Gastrocnemius medialis (tissue), 4 donors: Measurements from ENCODE around the gene LDLRAD3. TPM values are rescaled to one million over a fixed set of nuclear protein-coding genes. Genes with fewer than 3 reads are reported as not detected.

Experiments
- ATAC-seq, 2 donors: fragments of 150-250 bp; one replicate each; pipeline ENCODE4 v1.9.1; 2016
- DNase-seq, 2 donors: peaks; one replicate each; pipeline ENCODE4 v3.0.0-alpha.2; 2019
- H3K27ac ChIP-seq, 4 donors: fragments of 200-600 bp; sonication (generic); 1 replicate in 1 of 4; 2 replicates in 3 of 4; pipeline ENCODE4 v1.5.1; 2016 to 2018; ENCODE audit warnings: mild to moderate bottlenecking in 2 of 4, moderate library complexity in 1 of 4
- H3K27me3 ChIP-seq, 3 donors: fragments of 200-600 bp; sonication (generic) in 2 of 3; 1 replicate in 1 of 3; 2 replicates in 2 of 3; pipeline versions ENCODE4 v1.5.1 to v1.6.0; 2016 to 2019; ENCODE audit warnings: mild to moderate bottlenecking in 1 of 3, moderate library complexity in 1 of 3
- H3K36me3 ChIP-seq, 2 donors: fragments of 200-600 bp; sonication (generic) in 1 of 2; one replicate each; pipeline ENCODE4 v1.5.1; 2017 to 2018
- H3K4me1 ChIP-seq, 2 donors: fragments of 200-600 bp; sonication (generic) in 1 of 2; one replicate each; pipeline ENCODE4 v1.5.1; 2016 to 2017; ENCODE audit warnings: mild to moderate bottlenecking in 2 of 2
- H3K4me3 ChIP-seq, 4 donors: fragments of 200-600 bp; sonication (generic) in 3 of 4; 1 replicate in 1 of 4; 2 replicates in 3 of 4; pipeline ENCODE4 v1.5.1; 2016 to 2019; ENCODE audit warnings: mild to moderate bottlenecking in 2 of 4
- H3K9me3 ChIP-seq, 3 donors: fragments of 200-600 bp; sonication (generic) in 2 of 3; 1 replicate in 1 of 3; 2 replicates in 2 of 3; pipeline ENCODE4 v1.5.1; 2016 to 2019
- POLR2A ChIP-seq, 2 donors: fragments of 450-650 bp; IDR thresholded peaks; one replicate each; pipeline ENCODE4 v1.6.1; 2017; ENCODE audit warnings: antibody characterized with exemption in 2 of 2, mild to moderate bottlenecking in 2 of 2, moderate library complexity in 2 of 2
- in situ Hi-C, 4 donors: fragments of 200-750 bp; cut with MboI; loops; one replicate each; pipeline versions ENCODE4 v1.15.0 to v1.8.0; 2017; ENCODE audit warnings: low sequenced_read_pairs in 4 of 4
- intact Hi-C: fragments of 100-400 bp; cut with DNase I; formaldehyde crosslinking; loops from one replicate; pipeline ENCODE4 v1.15.1; 2023; ENCODE audit warnings: low total_unique reads
- total RNA-seq, 4 donors: library from RNA; depleted of rRNA; stranded (reverse); fragments of >200 nt; gene quantifications; one replicate each; pipeline versions ENCODE4 v1.1.0 to v1.2.3, GENCODE V29; 2016
- TF ChIP-seq, protein P1 (sequence below), 5 experiments: fragments of 450-650 bp in 3 of 5; fragments of 200-600 bp in 2 of 5; sonication (generic) in 2 of 5; IDR thresholded peaks in 4 of 5; conservative IDR thresholded peaks in 1 of 5; 1 replicate in 4 of 5; 2 replicates in 1 of 5; pipeline ENCODE4 v1.5.1; 2016 to 2019; ENCODE audit warnings: antibody characterized with exemption in 5 of 5, mild to moderate bottlenecking in 3 of 5, moderate library complexity in 3 of 5

The LDLRAD3 gene
- total RNA-seq, 4 donors from 2014 or later = 6.1 to 12.8 (median 11.8) TPM

DNA sequence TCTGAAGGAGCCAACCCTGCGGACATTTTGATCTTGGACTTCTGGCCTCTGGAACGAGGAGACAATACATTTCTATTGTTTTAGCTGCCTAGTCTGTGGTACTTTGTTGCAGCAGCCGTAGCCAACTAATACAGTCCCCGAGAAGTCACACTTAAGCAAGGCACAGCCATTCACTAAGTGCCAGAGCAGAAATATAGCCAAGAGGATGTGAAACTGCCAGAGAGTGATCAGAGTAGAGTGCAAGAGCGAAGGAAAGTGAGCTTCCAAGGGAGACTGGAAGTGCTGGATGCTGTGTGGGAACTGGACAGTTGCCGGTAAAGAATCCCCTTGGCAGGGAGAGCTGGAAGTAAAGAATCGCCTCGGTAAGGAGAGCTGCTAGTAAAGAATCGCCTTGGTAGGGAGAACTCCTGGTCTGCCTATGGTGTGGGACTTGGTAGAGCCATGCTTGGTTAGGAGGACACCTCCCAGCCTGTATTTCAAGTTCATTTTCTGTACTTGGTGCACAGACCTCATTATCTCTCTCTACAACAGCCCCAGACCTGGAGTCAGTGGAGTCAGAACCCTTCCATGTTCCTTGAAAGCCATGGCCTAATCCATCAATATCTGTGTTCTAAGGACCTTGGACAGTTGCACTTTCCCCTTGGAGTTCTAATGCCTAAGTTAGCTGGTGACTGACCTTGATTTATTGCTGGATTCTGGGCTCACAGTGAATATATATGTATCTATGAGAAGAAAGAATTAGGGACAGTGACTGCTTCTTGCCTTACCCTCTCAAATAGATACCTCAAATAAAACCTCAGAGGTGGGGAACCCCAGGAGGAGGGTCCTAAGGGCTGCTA is 162.1 kb downstream of the LDLRAD3 start:
- in situ Hi-C loops = no loop called here
- no peaks in the 10 kb centered on the region for H3K9me3 ChIP-seq
- TF ChIP-seq POLR2A (IDR thresholded peaks at IDR 0.05) = no peak
- no peaks in the 10 kb centered on the region for H3K27me3 ChIP-seq
- DNase-seq (no peak), ATAC-seq (no peak)
- H3K4me1 ChIP-seq = no peaks in the 10 kb centered on the region
- no peak overlapping the region for H3K27ac ChIP-seq
- no peak overlapping the region for H3K4me3 ChIP-seq
- no peaks in the 10 kb centered on the region for H3K36me3 ChIP-seq
- intact Hi-C loops = no loop called here

DNA sequence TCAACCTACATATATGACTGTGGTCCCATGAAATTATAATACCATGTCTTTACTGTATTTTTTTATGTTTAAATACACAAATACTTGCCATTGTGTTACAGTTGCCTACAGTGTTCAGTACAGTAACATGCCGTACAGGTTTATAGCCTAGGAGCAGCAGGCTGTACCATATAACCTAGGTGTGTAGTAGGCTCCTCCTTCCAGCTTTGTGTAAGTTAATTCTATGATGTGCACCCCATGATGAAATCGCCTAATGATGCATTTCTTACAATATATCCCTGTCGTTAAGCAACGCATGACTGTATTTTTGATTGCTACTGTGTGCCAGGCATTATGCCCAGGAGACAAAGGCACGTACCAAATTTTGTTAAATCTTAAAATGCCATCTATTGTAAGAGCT is 163.7 kb downstream of the LDLRAD3 start:
- DNase-seq (no peak), ATAC-seq (no peak)
- TF ChIP-seq, protein P1, sequence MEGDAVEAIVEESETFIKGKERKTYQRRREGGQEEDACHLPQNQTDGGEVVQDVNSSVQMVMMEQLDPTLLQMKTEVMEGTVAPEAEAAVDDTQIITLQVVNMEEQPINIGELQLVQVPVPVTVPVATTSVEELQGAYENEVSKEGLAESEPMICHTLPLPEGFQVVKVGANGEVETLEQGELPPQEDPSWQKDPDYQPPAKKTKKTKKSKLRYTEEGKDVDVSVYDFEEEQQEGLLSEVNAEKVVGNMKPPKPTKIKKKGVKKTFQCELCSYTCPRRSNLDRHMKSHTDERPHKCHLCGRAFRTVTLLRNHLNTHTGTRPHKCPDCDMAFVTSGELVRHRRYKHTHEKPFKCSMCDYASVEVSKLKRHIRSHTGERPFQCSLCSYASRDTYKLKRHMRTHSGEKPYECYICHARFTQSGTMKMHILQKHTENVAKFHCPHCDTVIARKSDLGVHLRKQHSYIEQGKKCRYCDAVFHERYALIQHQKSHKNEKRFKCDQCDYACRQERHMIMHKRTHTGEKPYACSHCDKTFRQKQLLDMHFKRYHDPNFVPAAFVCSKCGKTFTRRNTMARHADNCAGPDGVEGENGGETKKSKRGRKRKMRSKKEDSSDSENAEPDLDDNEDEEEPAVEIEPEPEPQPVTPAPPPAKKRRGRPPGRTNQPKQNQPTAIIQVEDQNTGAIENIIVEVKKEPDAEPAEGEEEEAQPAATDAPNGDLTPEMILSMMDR (IDR thresholded peaks at IDR 0.05 in 4 of 5, conservative IDR thresholded peaks at IDR 0.05 in 1 of 5) = no peak
- TF ChIP-seq POLR2A (IDR thresholded peaks at IDR 0.05) = no peak
- Histone ChIP-seq H3K9me3 (no peaks in the 10 kb centered on the region), H3K27me3 (no peaks in the 10 kb centered on the region), H3K4me1 (no peaks in the 10 kb centered on the region), H3K27ac (no peak overlapping the region), H3K36me3 (no peaks in the 10 kb centered on the region), H3K4me3 (no peak overlapping the region)
- in situ Hi-C loops (no loop called here), intact Hi-C loops (no loop called here)

DNA sequence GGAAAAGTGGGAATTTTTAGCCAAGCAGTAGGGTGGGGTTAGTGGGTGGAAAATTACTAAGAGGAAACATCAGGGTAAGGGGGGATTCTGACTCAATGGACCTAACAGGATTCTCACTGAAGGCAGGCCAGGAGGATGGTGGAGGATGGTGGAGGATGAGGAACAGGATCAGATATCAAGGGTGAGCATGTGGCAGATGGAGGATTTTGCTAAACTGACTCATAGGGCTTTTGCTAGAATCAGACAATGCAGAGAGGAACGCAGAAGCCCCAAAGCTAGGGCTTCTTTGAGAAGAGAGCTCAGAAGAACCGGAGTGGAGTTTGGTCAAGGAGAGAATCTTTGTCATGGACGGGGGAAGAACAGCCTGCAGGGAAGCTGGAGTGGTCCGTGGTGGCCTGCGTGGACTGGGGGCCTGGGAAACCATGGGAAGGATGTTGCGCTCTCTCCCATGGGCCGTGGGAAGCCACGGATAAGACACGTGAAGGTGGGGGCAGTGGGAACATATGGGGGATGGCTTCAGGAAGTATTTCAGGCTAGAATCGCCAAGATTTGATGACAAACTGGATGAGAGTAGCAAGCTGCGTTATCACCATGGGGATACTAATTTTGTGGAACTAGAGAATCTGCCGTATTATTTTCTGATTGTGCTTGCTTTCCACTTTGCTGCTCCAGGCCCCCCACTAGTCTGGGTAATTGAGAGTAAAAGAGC is 165.2 kb downstream of the LDLRAD3 start:
- Histone ChIP-seq H3K36me3 (no peaks in the 10 kb centered on the region), H3K27ac (no peak overlapping the region), H3K9me3 (no peaks in the 10 kb centered on the region), H3K4me1 (no peaks in the 10 kb centered on the region), H3K4me3 (no peak overlapping the region), H3K27me3 (no peaks in the 10 kb centered on the region)
- DNase-seq (no peak), ATAC-seq (no peak)
- intact Hi-C loops = no loop called here
- TF ChIP-seq, protein P1 (IDR thresholded peaks at IDR 0.05 in 4 of 5, conservative IDR thresholded peaks at IDR 0.05 in 1 of 5) = no peak
- no peak for TF ChIP-seq POLR2A (IDR thresholded peaks at IDR 0.05)
- in situ Hi-C loops = no loop called here

DNA sequence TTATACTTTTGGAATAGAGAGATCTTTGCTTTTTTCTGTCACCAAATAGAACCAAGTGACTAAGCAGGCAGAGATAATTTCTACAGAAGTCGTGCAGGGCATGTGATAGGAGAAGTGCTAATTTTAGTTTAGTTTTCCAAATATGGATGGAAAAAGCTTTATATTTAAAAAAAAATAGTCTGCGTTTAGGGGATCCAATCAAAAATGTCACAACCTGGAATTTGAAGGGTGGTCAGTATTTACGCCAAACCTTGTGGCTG is 165.7 kb downstream of the LDLRAD3 start:
- Histone ChIP-seq H3K9me3 (no peaks in the 10 kb centered on the region), H3K36me3 (no peaks in the 10 kb centered on the region), H3K4me1 (no peaks in the 10 kb centered on the region), H3K27ac (no peak overlapping the region), H3K4me3 (no peak overlapping the region), H3K27me3 (no peaks in the 10 kb centered on the region)
- no peak for TF ChIP-seq POLR2A (IDR thresholded peaks at IDR 0.05)
- TF ChIP-seq, protein P1 (IDR thresholded peaks at IDR 0.05 in 4 of 5, conservative IDR thresholded peaks at IDR 0.05 in 1 of 5) = no peak
- intact Hi-C loops (no loop called here), in situ Hi-C loops (no loop called here)
- DNase-seq (no peak), ATAC-seq (no peak)

DNA sequence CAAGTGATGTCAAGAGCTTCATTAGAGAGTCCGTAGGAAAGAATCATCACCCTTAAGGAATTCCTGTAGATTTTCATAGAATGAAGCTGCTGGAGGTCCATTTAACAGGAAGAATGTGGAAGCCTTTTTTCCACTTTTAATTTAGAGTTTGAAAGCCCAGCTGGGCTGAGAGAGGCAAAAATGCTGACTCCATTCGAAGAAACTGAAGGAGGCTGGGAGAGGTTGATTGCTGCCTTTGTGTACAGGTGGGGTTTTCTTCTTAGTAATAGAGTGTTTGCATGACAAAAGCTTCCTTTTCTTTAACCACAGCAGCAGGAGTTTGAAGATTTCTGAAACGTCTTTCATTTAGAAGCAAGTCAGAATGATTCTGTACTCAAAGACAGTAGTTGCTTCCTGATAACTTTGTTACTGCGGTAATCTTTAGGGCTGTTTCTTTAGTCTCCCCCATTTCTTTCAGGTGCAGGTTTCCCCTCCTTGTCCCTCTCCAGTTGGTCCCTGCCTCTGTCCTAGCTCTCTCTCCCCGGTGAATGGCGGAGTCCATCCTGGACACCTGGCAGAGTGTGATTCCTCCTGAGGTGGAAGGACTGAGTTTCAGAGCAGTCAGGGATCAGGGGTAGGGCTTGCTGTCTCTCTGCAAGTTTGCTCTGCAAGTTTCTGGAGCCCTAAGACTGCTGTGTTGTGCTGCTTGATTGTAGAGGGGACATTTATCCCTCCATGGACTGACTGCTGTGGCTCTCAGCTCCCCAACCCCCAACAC is 166.2 kb downstream of the LDLRAD3 start:
- Histone ChIP-seq H3K4me1 (no peaks in the 10 kb centered on the region), H3K27me3 (no peaks in the 10 kb centered on the region), H3K4me3 (no peak overlapping the region), H3K36me3 (no peaks in the 10 kb centered on the region), H3K27ac (no peak overlapping the region), H3K9me3 (no peaks in the 10 kb centered on the region)
- intact Hi-C loops = no loop called here
- TF ChIP-seq, protein P1 (IDR thresholded peaks at IDR 0.05 in 4 of 5, conservative IDR thresholded peaks at IDR 0.05 in 1 of 5) = no peak
- no peak for TF ChIP-seq POLR2A (IDR thresholded peaks at IDR 0.05)
- no peak for ATAC-seq
- DNase-seq = no peak
- in situ Hi-C loops = no loop called here
